SK-N-SH (cell line): ENCODE measurements around the gene CYB561. TPM values are rescaled to one million over a fixed set of nuclear protein-coding genes. Genes with fewer than 3 reads are reported as not detected.
A peak's percentile ranks its signal among the peaks of the same experiment; 100 is the strongest.

Source experiments
- CTCF ChIA-PET: fragments of 300-600, 350-600 bp; formaldehyde crosslinking; extraction: SDS; loops from one replicate; lab custom pipeline; 2021; lab: Yijun Ruan, JAX
- POLR2A ChIA-PET: fragments of 350-600 bp; sonication (Branson Sonifier 250); formaldehyde crosslinking; extraction: SDS; loops from one replicate; lab custom pipeline; 2020; ENCODE audit warnings: antibody characterized with exemption, inconsistent platforms; lab: Yijun Ruan, JAX
- DNase-seq: peaks from one replicate; pipeline ENCODE4 v3.0.0; 2012
- H2AFZ ChIP-seq: fragments of 200-600 bp; sonication (generic); 2 replicates; pipeline ENCODE4 v1.8.1; 2016; ENCODE audit warnings: antibody characterized with exemption, mild to moderate bottlenecking, low read depth
- H3F3A ChIP-seq: fragments of 200-600 bp; sonication (generic); replicated peaks from 2 replicates; pipeline ENCODE3; 2016; ENCODE audit warnings: antibody characterized with exemption, mild to moderate bottlenecking; ENCODE audit not compliant: insufficient read depth
- H3K27ac ChIP-seq, 2 experiments: fragments of 200-500 bp in 1 of 2; fragments of 200-600 bp in 1 of 2; sonication (Bioruptor generic) in 1 of 2; sonication (generic), shearing (Covaris generic) in 1 of 2; 2 replicates each; pipeline versions ENCODE4 v1.5.1 to v1.6.1; 2014 to 2016; ENCODE audit warnings: low read depth in 2 of 2, inconsistent platforms in 1 of 2, low read length in 1 of 2, mild to moderate bottlenecking in 1 of 2, mixed read lengths in 1 of 2
- H3K27me3 ChIP-seq: fragments of 200-600 bp; sonication (generic), shearing (Covaris generic); 2 replicates; pipeline ENCODE4 v1.6.1; 2016; ENCODE audit warnings: mixed run types; ENCODE audit not compliant: insufficient read depth
- H3K36me3 ChIP-seq, 2 experiments: fragments of 200-500 bp in 1 of 2; fragments of 200-600 bp in 1 of 2; sonication (Bioruptor generic) in 1 of 2; sonication (generic) in 1 of 2; replicated peaks in 1 of 2; 2 replicates each; pipeline versions ENCODE3 to v1.5.1; 2014 to 2016; ENCODE audit warnings: low read length in 1 of 2, mild to moderate bottlenecking in 1 of 2; ENCODE audit not compliant: insufficient read depth in 2 of 2, control insufficient read depth in 1 of 2
- H3K4me1 ChIP-seq, 2 experiments: fragments of 200-500 bp in 1 of 2; fragments of 200-600 bp in 1 of 2; sonication (Bioruptor generic) in 1 of 2; sonication (generic), shearing (Covaris generic) in 1 of 2; 2 replicates each; pipeline versions ENCODE4 v1.5.1 to v1.6.1; 2014 to 2016; ENCODE audit warnings: low read depth in 1 of 2, low read length in 1 of 2, mixed run types in 1 of 2; ENCODE audit not compliant: insufficient read depth in 2 of 2, control insufficient read depth in 1 of 2
- H3K4me2 ChIP-seq: fragments of 200-600 bp; sonication (generic), shearing (Covaris generic); 2 replicates; pipeline ENCODE4 v1.6.1; 2017; ENCODE audit warnings: mixed run types
- H3K4me3 ChIP-seq, 2 experiments: fragments of 200-500 bp in 1 of 2; fragments of 200-600 bp in 1 of 2; sonication (Bioruptor generic) in 1 of 2; sonication (generic), shearing (Covaris generic) in 1 of 2; 2 replicates each; pipeline versions ENCODE4 v1.5.1 to v1.8.1; 2014 to 2016; ENCODE audit warnings: low read depth in 2 of 2, inconsistent platforms in 1 of 2, low read length in 1 of 2, mild to moderate bottlenecking in 1 of 2, mixed read lengths in 1 of 2, moderate library complexity in 1 of 2
- H3K79me2 ChIP-seq: fragments of 200-600 bp; sonication (generic); 2 replicates; pipeline ENCODE4 v1.8.1; 2017; ENCODE audit warnings: mild to moderate bottlenecking; ENCODE audit not compliant: insufficient read depth
- H3K9ac ChIP-seq: fragments of 200-600 bp; sonication (generic); 2 replicates; pipeline ENCODE4 v1.6.1; 2017; ENCODE audit warnings: mixed run types
- H3K9me2 ChIP-seq: fragments of 200-600 bp; sonication (generic); 2 replicates; pipeline ENCODE4 v1.6.1; 2017; ENCODE audit warnings: mixed run types
- H3K9me3 ChIP-seq: fragments of 200-600 bp; sonication (generic); 2 replicates; pipeline ENCODE4 v1.6.1; 2017; ENCODE audit warnings: mixed run types, mild to moderate bottlenecking, moderate library complexity
- H4K20me1 ChIP-seq: fragments of 200-600 bp; sonication (generic); 2 replicates; pipeline ENCODE4 v1.6.1; 2017; ENCODE audit warnings: mild to moderate bottlenecking, mixed run types; ENCODE audit not compliant: insufficient read depth
- ELF1 ChIP-seq: IDR thresholded peaks from 2 replicates; pipeline ENCODE4 v1.4.0; 2012
- FOSL2 ChIP-seq: IDR thresholded peaks from 2 replicates; pipeline ENCODE4 v1.4.0; 2012; ENCODE audit warnings: low read depth, mild to moderate bottlenecking, moderate library complexity, borderline replicate concordance
- FOXM1 ChIP-seq: IDR thresholded peaks from 2 replicates; pipeline ENCODE4 v1.4.0; 2012; ENCODE audit warnings: low read depth, mild to moderate bottlenecking
- GATA2 ChIP-seq: sonication (generic); formaldehyde crosslinking; IDR thresholded peaks from 2 replicates; pipeline ENCODE4 v1.5.0; 2020; ENCODE audit warnings: mild to moderate bottlenecking, missing genetic modification reagents
- JUND ChIP-seq: IDR thresholded peaks from 2 replicates; pipeline ENCODE4 v1.4.0; 2012
- MEF2A ChIP-seq: IDR thresholded peaks from 2 replicates; pipeline ENCODE4 v1.4.0; 2012; ENCODE audit warnings: low read depth, borderline replicate concordance
- SMC3 ChIP-seq: IDR thresholded peaks from 2 replicates; pipeline ENCODE4 v1.6.1; 2012; ENCODE audit warnings: low read depth, low read length, improper control_type of control experiment
- TCF12 ChIP-seq: IDR thresholded peaks from 2 replicates; pipeline ENCODE4 v1.4.0; 2012
- YY1 ChIP-seq: IDR thresholded peaks from 2 replicates; pipeline ENCODE4 v1.4.0; 2012; ENCODE audit warnings: low read depth, mild to moderate bottlenecking
- WGBS: methylation state at CpG from one replicate; pipeline ENCODE4 v1.1.6; 2017; ENCODE audit warnings: low lambda C conversion rate; 5-methylcytosine and 5-hydroxymethylcytosine counted together
- polyA plus RNA-seq, 3 experiments: library from polyadenylated mRNA; depleted of rRNA; stranded (reverse); fragments of >200 nt; gene quantifications; 2 replicates each; pipeline ENCODE4 v1.2.3, GENCODE V29; 2012
- TF ChIP-seq, protein P1 (sequence below): IDR thresholded peaks from 2 replicates; pipeline ENCODE4 v1.4.0; 2012; ENCODE audit warnings: low read depth, borderline replicate concordance
- TF ChIP-seq, protein P2 (sequence below): IDR thresholded peaks from 2 replicates; pipeline ENCODE4 v1.4.0; 2012; ENCODE audit warnings: low read depth, borderline replicate concordance
- TF ChIP-seq, protein P3 (sequence below): IDR thresholded peaks from 2 replicates; pipeline ENCODE4; 2012
- TF ChIP-seq, protein P4 (sequence below): fragments of 200-600 bp; sonication (generic); IDR thresholded peaks from 2 replicates; pipeline ENCODE4 v1.6.1; 2017; ENCODE audit warnings: antibody characterized with exemption, mild to moderate bottlenecking, moderate library complexity
- TF ChIP-seq, protein P5 (sequence below): fragments of 150-350 bp; IDR thresholded peaks from 2 replicates; pipeline ENCODE4 v1.6.1; 2017; ENCODE audit warnings: antibody characterized with exemption, low read length, low read depth, borderline replicate concordance

The CYB561 gene
- polyA plus RNA-seq, 1 of the 3 experiments (the other 2 are of a cell fraction), result 28.3 TPM

DNA sequence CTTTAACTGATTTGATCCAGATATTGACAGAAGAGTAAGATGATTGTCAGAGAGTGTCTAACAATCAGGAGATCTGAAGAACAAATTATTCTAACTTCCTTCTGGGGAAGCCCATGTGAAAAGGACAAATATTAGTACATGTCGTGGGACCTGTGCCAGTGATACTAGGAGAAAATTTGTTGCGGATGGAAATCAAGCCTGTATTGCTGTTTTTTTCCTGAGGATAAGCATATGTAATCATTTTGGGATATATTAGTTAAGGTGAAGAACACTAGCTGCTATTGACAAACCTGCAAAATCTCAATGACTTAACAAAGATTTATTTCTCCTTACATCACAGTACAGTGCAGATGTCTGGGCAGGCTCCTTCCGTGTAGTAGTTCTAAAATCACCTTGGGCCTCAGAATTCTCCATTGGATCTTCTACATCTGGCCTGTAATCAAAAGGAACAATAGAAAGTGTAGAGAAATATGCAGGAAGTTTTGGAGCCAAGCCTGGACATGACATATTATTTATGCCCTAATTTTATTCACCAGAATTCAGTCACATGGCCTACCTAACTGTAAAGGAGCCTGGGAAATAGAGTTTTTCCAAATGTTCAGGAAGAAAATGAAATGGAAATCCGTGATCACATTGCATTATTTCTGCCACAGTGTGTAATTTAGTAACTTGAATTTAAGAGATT is 58.3 kb downstream of the CYB561 start:
- TF ChIP-seq, protein P1, sequence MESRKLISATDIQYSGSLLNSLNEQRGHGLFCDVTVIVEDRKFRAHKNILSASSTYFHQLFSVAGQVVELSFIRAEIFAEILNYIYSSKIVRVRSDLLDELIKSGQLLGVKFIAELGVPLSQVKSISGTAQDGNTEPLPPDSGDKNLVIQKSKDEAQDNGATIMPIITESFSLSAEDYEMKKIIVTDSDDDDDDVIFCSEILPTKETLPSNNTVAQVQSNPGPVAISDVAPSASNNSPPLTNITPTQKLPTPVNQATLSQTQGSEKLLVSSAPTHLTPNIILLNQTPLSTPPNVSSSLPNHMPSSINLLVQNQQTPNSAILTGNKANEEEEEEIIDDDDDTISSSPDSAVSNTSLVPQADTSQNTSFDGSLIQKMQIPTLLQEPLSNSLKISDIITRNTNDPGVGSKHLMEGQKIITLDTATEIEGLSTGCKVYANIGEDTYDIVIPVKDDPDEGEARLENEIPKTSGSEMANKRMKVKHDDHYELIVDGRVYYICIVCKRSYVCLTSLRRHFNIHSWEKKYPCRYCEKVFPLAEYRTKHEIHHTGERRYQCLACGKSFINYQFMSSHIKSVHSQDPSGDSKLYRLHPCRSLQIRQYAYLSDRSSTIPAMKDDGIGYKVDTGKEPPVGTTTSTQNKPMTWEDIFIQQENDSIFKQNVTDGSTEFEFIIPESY, result no peak
- no peak for TF ChIP-seq YY1
- TF ChIP-seq, protein P2, sequence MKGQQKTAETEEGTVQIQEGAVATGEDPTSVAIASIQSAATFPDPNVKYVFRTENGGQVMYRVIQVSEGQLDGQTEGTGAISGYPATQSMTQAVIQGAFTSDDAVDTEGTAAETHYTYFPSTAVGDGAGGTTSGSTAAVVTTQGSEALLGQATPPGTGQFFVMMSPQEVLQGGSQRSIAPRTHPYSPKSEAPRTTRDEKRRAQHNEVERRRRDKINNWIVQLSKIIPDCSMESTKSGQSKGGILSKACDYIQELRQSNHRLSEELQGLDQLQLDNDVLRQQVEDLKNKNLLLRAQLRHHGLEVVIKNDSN, result peak; percentile 66; the same call in 1 of the 2 replicates
- no peak for TF ChIP-seq MEF2A
- TF ChIP-seq, protein P3, sequence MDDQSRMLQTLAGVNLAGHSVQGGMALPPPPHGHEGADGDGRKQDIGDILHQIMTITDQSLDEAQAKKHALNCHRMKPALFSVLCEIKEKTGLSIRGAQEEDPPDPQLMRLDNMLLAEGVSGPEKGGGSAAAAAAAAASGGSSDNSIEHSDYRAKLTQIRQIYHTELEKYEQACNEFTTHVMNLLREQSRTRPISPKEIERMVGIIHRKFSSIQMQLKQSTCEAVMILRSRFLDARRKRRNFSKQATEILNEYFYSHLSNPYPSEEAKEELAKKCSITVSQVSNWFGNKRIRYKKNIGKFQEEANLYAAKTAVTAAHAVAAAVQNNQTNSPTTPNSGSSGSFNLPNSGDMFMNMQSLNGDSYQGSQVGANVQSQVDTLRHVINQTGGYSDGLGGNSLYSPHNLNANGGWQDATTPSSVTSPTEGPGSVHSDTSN, result no peak
- TF ChIP-seq, protein P4, sequence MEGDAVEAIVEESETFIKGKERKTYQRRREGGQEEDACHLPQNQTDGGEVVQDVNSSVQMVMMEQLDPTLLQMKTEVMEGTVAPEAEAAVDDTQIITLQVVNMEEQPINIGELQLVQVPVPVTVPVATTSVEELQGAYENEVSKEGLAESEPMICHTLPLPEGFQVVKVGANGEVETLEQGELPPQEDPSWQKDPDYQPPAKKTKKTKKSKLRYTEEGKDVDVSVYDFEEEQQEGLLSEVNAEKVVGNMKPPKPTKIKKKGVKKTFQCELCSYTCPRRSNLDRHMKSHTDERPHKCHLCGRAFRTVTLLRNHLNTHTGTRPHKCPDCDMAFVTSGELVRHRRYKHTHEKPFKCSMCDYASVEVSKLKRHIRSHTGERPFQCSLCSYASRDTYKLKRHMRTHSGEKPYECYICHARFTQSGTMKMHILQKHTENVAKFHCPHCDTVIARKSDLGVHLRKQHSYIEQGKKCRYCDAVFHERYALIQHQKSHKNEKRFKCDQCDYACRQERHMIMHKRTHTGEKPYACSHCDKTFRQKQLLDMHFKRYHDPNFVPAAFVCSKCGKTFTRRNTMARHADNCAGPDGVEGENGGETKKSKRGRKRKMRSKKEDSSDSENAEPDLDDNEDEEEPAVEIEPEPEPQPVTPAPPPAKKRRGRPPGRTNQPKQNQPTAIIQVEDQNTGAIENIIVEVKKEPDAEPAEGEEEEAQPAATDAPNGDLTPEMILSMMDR, result no peak
- no peak for TF ChIP-seq SMC3
- ChIA-PET POLR2A (no interaction called here), CTCF (interaction anchor here (1.3 to 1.6 kb wide), 5 partner anchors 9 to 716 kb away, joined by 3 to 4 read pairs (median 4); no protein-coding TSS in a partner anchor)
- 97% methylated on average over 4 of the region's 4 CpGs for WGBS
- no peak for DNase-seq
- Histone ChIP-seq H2AFZ (no peak overlapping the region), H3K4me3 (no peak overlapping the region), H3K36me3 (peaks cover 58 to 60% of the 10 kb centered on the region in 2 experiments), H3K27ac (peak overlapping the region in 1 of 2 experiments; percentile 29; a peak in 1 of 4 replicates), H3F3A (peaks cover 9% of the 10 kb centered on the region), H3K4me1 (peaks cover 7 to 11% of the 10 kb centered on the region in 2 experiments), H4K20me1 (no peaks in the 10 kb centered on the region), H3K9ac (no peak overlapping the region), H3K79me2 (peaks cover 16% of the 10 kb centered on the region), H3K9me2 (no peaks in the 10 kb centered on the region), H3K9me3 (no peaks in the 10 kb centered on the region), H3K27me3 (no peaks in the 10 kb centered on the region), H3K4me2 (no peak overlapping the region)

DNA sequence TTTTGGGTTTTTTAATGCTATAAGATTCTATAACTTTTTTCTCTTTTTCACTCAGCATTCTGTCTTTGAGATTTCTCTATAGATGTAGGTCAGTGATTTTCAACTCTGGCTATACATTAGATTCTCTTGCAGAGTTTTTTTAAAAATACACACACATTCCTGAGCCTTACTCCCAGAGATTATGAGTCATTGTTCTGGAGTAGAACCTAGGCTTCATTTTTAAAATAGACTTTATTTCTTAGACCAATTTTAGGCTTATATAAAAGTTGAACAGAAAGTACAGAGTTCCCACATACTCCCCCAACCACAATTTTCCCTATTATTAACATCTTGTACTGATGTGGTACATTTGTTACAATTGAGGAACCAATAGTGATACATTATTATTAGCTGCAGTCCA is 63.3 kb downstream of the CYB561 start:
- Histone ChIP-seq H3K4me1 (peaks cover 41 to 48% of the 10 kb centered on the region in 2 experiments), H3K9me3 (no peaks in the 10 kb centered on the region), H3K4me2 (0 out of 2 replicates have a peak overlapping the region, but pooled peaks have one; percentile 5), H2AFZ (no peak overlapping the region), H3K9me2 (no peaks in the 10 kb centered on the region), H3K79me2 (peaks cover 16% of the 10 kb centered on the region), H3K9ac (peak overlapping the region; percentile 5; the same call in 1 of the 2 replicates), H3K36me3 (peaks cover 39 to 48% of the 10 kb centered on the region in 2 experiments), H3K4me3 (no peak overlapping the region), H3F3A (peaks cover 36% of the 10 kb centered on the region), H3K27me3 (no peaks in the 10 kb centered on the region), H4K20me1 (no peaks in the 10 kb centered on the region), H3K27ac (peak overlapping the region; percentile 71 to 96; a peak in 3 of 4 replicates)
- DNase-seq, result no peak
- ChIA-PET CTCF (interaction anchor here (0.6 to 1.0 kb wide), 2 partner anchors 396 to 678 kb away, joined by 3 read pairs; no protein-coding TSS in a partner anchor), POLR2A (no interaction called here)
- TF ChIP-seq ELF1, result no peak
- peak; percentile 86 for TF ChIP-seq FOSL2
- no peak for TF ChIP-seq GATA2 (CRISPR knock-in tag)
- TF ChIP-seq, protein P5, sequence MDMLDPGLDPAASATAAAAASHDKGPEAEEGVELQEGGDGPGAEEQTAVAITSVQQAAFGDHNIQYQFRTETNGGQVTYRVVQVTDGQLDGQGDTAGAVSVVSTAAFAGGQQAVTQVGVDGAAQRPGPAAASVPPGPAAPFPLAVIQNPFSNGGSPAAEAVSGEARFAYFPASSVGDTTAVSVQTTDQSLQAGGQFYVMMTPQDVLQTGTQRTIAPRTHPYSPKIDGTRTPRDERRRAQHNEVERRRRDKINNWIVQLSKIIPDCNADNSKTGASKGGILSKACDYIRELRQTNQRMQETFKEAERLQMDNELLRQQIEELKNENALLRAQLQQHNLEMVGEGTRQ, result no peak
- TF ChIP-seq JUND, result peak; percentile 79
- TF ChIP-seq FOXM1, result no peak
- TF ChIP-seq, protein P3, result no peak
- TF ChIP-seq TCF12, result peak; percentile 42; the same call in 1 of the 2 replicates
